Gastroesophageal sphincter (tissue), 4 donors: ENCODE data around the gene NAA38. TPM values are rescaled to one million over a fixed set of nuclear protein-coding genes. Genes with fewer than 3 reads are reported as not detected.
A peak's percentile ranks its signal among the peaks of the same experiment; 100 is the strongest.

Source experiments
- ATAC-seq: fragments of 150-250 bp; one replicate; pipeline ENCODE4 v1.9.1; 2016; ENCODE audit warnings: mild to moderate bottlenecking, moderate library complexity
- H3K27ac ChIP-seq, 4 donors: fragments of 200-600 bp; sonication (generic) in 3 of 4; 1 replicate in 3 of 4; 2 replicates in 1 of 4; pipeline ENCODE4 v1.5.1; 2016 to 2019
- H3K27me3 ChIP-seq: fragments of 200-600 bp; sonication (generic); one replicate; pipeline ENCODE4 v1.5.1; 2019
- H3K36me3 ChIP-seq, 2 donors: fragments of 200-600 bp; sonication (generic); one replicate each; pipeline ENCODE4 v1.5.1; 2019; ENCODE audit warnings: control low read depth in 1 of 2
- H3K4me1 ChIP-seq, 3 donors: fragments of 200-600 bp; sonication (generic); 1 replicate in 2 of 3; 2 replicates in 1 of 3; pipeline ENCODE4 v1.5.1; 2016 to 2019; ENCODE audit warnings: control low read depth in 2 of 3
- H3K4me3 ChIP-seq, 2 donors: fragments of 200-600 bp; sonication (generic); one replicate each; pipeline ENCODE4 v1.5.1; 2019; ENCODE audit warnings: mild to moderate bottlenecking in 1 of 2, moderate library complexity in 1 of 2
- H3K9me3 ChIP-seq, 3 donors: fragments of 200-600 bp; sonication (generic); one replicate each; pipeline ENCODE4 v1.5.1; 2017 to 2019; ENCODE audit warnings: control low read depth in 2 of 3
- CTCF ChIP-seq, 4 experiments: fragments of 200-600 bp in 2 of 4; fragments of 450-650 bp in 2 of 4; sonication (generic) in 1 of 4; IDR thresholded peaks; one replicate each; pipeline ENCODE4 v1.5.1; 2017 to 2019; ENCODE audit warnings: antibody characterized with exemption in 4 of 4, mild to moderate bottlenecking in 2 of 4, moderate library complexity in 2 of 4
- EP300 ChIP-seq: sonication (generic); formaldehyde crosslinking; IDR thresholded peaks from one replicate; pipeline ENCODE4 v1.6.1; 2017; ENCODE audit warnings: antibody characterized with exemption, mild to moderate bottlenecking
- POLR2A ChIP-seq, 2 donors: fragments of 450-650 bp; IDR thresholded peaks; one replicate each; pipeline ENCODE4 v1.6.1; 2017; ENCODE audit warnings: antibody characterized with exemption in 2 of 2, mild to moderate bottlenecking in 2 of 2, moderate library complexity in 1 of 2
- POLR2AphosphoS5 ChIP-seq: sonication (generic); formaldehyde crosslinking; IDR thresholded peaks from one replicate; pipeline ENCODE4 v1.6.1; 2017; ENCODE audit warnings: antibody characterized with exemption
- WGBS, 2 donors: methylation state at CpG; one replicate each; pipeline ENCODE4 v1.1.5; 2018; ENCODE audit warnings: low coverage in 1 of 2; 5-methylcytosine and 5-hydroxymethylcytosine counted together
- total RNA-seq, 4 donors: library from RNA; depleted of rRNA; stranded (reverse); fragments of >200 nt; gene quantifications; one replicate each; pipeline ENCODE4 v1.1.0, GENCODE V29; 2016

The NAA38 gene
- total RNA-seq: 10 to 100 TPM; 60.5 to 84.7 (median 69.8) TPM

GRCh38 chr17:7856811-7857712, at the start of gene NAA38:
Gene NAA38 (minus strand): TSS chr17:7857559. CDS start chr17:7857463, 96 bp downstream.
- ATAC-seq: peak; percentile 91
- no peaks in the 10 kb centered on the region for H3K9me3 ChIP-seq
- peak within 1 kb of the TSS; percentile 73 to 96 (median 92) for H3K27ac ChIP-seq
- TF ChIP-seq EP300: no peak
- TF ChIP-seq POLR2A (IDR thresholded peaks at IDR 0.05): peak; percentile 44 to 47
- peak in 3 of 4 experiments; percentile 40 to 83 (median 46) for TF ChIP-seq CTCF (IDR thresholded peaks at IDR 0.05)
- TF ChIP-seq POLR2AphosphoS5: peak; percentile 85
- peaks cover 3 to 53% (median 25%) of the 10 kb centered on the region in 3 donors for H3K4me1 ChIP-seq
- H3K27me3 ChIP-seq: no peaks in the 10 kb centered on the region
- peaks cover 0 to 54% of the 10 kb centered on the region in 2 donors for H3K36me3 ChIP-seq
- 1% methylated on average over 22 to 29 of the region's 64 CpGs for WGBS, 2 donors
- H3K4me3 ChIP-seq: peak within 1 kb of the TSS; percentile 57 to 86

- no peak for TF ChIP-seq POLR2AphosphoS5
- no peak for TF ChIP-seq POLR2A (IDR thresholded peaks at IDR 0.05)
- TF ChIP-seq EP300: no peak
- TF ChIP-seq CTCF (IDR thresholded peaks at IDR 0.05): no peak
- ATAC-seq: no peak
- H3K4me1 ChIP-seq: no peaks in the 10 kb centered on the region
- H3K4me3 ChIP-seq: no peak overlapping the region
- 54 to 63% methylated on average over 4 to 13 of the region's 22 CpGs for WGBS, 2 donors
- H3K27ac ChIP-seq: no peak overlapping the region
- peaks cover 0 to 100% of the 10 kb centered on the region in 2 donors for H3K36me3 ChIP-seq
- H3K27me3 ChIP-seq: no peaks in the 10 kb centered on the region
- no peaks in the 10 kb centered on the region for H3K9me3 ChIP-seq
Observed at GRCh38 chr17:7903154-7904103, 46.1 kb upstream of the NAA38 start.

- Histone ChIP-seq H3K4me3 (no peak overlapping the region), H3K27ac (no peak overlapping the region), H3K9me3 (no peaks in the 10 kb centered on the region), H3K36me3 (peaks cover 0 to 100% of the 10 kb centered on the region in 2 donors), H3K4me1 (peaks cover 0 to 3% (median 0%) of the 10 kb centered on the region in 3 donors), H3K27me3 (no peaks in the 10 kb centered on the region)
- WGBS, 2 donors: 0 to 22% methylated on average over 1 to 6 of the region's 6 CpGs
- TF ChIP-seq EP300 (no peak), CTCF (IDR thresholded peaks at IDR 0.05) (peak in 3 of 4 experiments; percentile 68 to 74 (median 70))
- peak; percentile 61 for ATAC-seq
Observed at GRCh38 chr17:7897773-7898172, 40.4 kb upstream of the NAA38 start.

- WGBS, 2 donors: 58 to 64% methylated on average over 4 of the region's 13 CpGs
- peaks cover 0 to 3% (median 0%) of the 10 kb centered on the region in 3 donors for H3K4me1 ChIP-seq
- H3K27me3 ChIP-seq: no peaks in the 10 kb centered on the region
- no peak for TF ChIP-seq POLR2AphosphoS5
- TF ChIP-seq CTCF (IDR thresholded peaks at IDR 0.05): no peak
- no peak for TF ChIP-seq POLR2A (IDR thresholded peaks at IDR 0.05)
- no peak for TF ChIP-seq EP300
- H3K9me3 ChIP-seq: no peaks in the 10 kb centered on the region
- H3K27ac ChIP-seq: no peak overlapping the region
- peaks cover 0 to 98% of the 10 kb centered on the region in 2 donors for H3K36me3 ChIP-seq
- no peak overlapping the region for H3K4me3 ChIP-seq
- ATAC-seq: no peak
Observed at GRCh38 chr17:7897090-7897489, 39.7 kb upstream of the NAA38 start.
